HG02678 (cell line): ENCODE results near the gene KLHL2.

Source experiments
- ATAC-seq: cut with Tn5 transposase; IDR thresholded peaks from one replicate; pipeline ENCODE4 v1.9.1; 2021; ENCODE audit warnings: mild to moderate bottlenecking, moderate library complexity; ENCODE audit not compliant: unreplicated experiment

The KLHL2 gene

GRCh38 chr4:165360985-165361670 lies 153.8 kb downstream of the KLHL2 start:
- ATAC-seq, result no peak

- no peak for ATAC-seq
These were observed 154.4 kb downstream of the KLHL2 start for GRCh38 chr4:165361810-165362209.

GRCh38 chr4:165364452-165365080 lies 157.2 kb downstream of the KLHL2 start:
- ATAC-seq, result no peak

GRCh38 chr4:165367040-165367439 lies 159.7 kb downstream of the KLHL2 start:
- ATAC-seq, result no peak

- no peak for ATAC-seq
These were observed 160.8 kb downstream of the KLHL2 start for GRCh38 chr4:165368114-165368513.

- ATAC-seq, result no peak
These were observed 161.2 kb downstream of the KLHL2 start for GRCh38 chr4:165368567-165368966.

- no peak for ATAC-seq
These were observed 162.2 kb downstream of the KLHL2 start for GRCh38 chr4:165369522-165369921.

GRCh38 chr4:165370530-165370929 lies 163.2 kb downstream of the KLHL2 start:
- ATAC-seq, result no peak
